SK-N-SH (cell line): Measurements from ENCODE around the gene TANC1. TPM values are rescaled to one million over a fixed set of nuclear protein-coding genes. Genes with fewer than 3 reads are reported as not detected.

Source experiments
- CTCF ChIA-PET: fragments of 300-600, 350-600 bp; formaldehyde crosslinking; extraction: SDS; loops from one replicate; lab custom pipeline; 2021; lab: Yijun Ruan, JAX
- POLR2A ChIA-PET: fragments of 350-600 bp; sonication (Branson Sonifier 250); formaldehyde crosslinking; extraction: SDS; loops from one replicate; lab custom pipeline; 2020; ENCODE audit warnings: antibody characterized with exemption, inconsistent platforms; lab: Yijun Ruan, JAX
- DNase-seq: peaks from one replicate; pipeline ENCODE4 v3.0.0; 2012
- H2AFZ ChIP-seq: fragments of 200-600 bp; sonication (generic); 2 replicates; pipeline ENCODE4 v1.8.1; 2016; ENCODE audit warnings: antibody characterized with exemption, mild to moderate bottlenecking, low read depth
- H3F3A ChIP-seq: fragments of 200-600 bp; sonication (generic); replicated peaks from 2 replicates; pipeline ENCODE3; 2016; ENCODE audit warnings: antibody characterized with exemption, mild to moderate bottlenecking; ENCODE audit not compliant: insufficient read depth
- H3K27ac ChIP-seq, 2 experiments: fragments of 200-500 bp in 1 of 2; fragments of 200-600 bp in 1 of 2; sonication (Bioruptor generic) in 1 of 2; sonication (generic), shearing (Covaris generic) in 1 of 2; 2 replicates each; pipeline versions ENCODE4 v1.5.1 to v1.6.1; 2014 to 2016; ENCODE audit warnings: low read depth in 2 of 2, inconsistent platforms in 1 of 2, low read length in 1 of 2, mild to moderate bottlenecking in 1 of 2, mixed read lengths in 1 of 2
- H3K27me3 ChIP-seq: fragments of 200-600 bp; sonication (generic), shearing (Covaris generic); 2 replicates; pipeline ENCODE4 v1.6.1; 2016; ENCODE audit warnings: mixed run types; ENCODE audit not compliant: insufficient read depth
- H3K36me3 ChIP-seq, 2 experiments: fragments of 200-500 bp in 1 of 2; fragments of 200-600 bp in 1 of 2; sonication (Bioruptor generic) in 1 of 2; sonication (generic) in 1 of 2; replicated peaks in 1 of 2; 2 replicates each; pipeline versions ENCODE3 to v1.5.1; 2014 to 2016; ENCODE audit warnings: low read length in 1 of 2, mild to moderate bottlenecking in 1 of 2; ENCODE audit not compliant: insufficient read depth in 2 of 2, control insufficient read depth in 1 of 2
- H3K4me1 ChIP-seq, 2 experiments: fragments of 200-500 bp in 1 of 2; fragments of 200-600 bp in 1 of 2; sonication (Bioruptor generic) in 1 of 2; sonication (generic), shearing (Covaris generic) in 1 of 2; 2 replicates each; pipeline versions ENCODE4 v1.5.1 to v1.6.1; 2014 to 2016; ENCODE audit warnings: low read depth in 1 of 2, low read length in 1 of 2, mixed run types in 1 of 2; ENCODE audit not compliant: insufficient read depth in 2 of 2, control insufficient read depth in 1 of 2
- H3K4me2 ChIP-seq: fragments of 200-600 bp; sonication (generic), shearing (Covaris generic); 2 replicates; pipeline ENCODE4 v1.6.1; 2017; ENCODE audit warnings: mixed run types
- H3K4me3 ChIP-seq, 2 experiments: fragments of 200-500 bp in 1 of 2; fragments of 200-600 bp in 1 of 2; sonication (Bioruptor generic) in 1 of 2; sonication (generic), shearing (Covaris generic) in 1 of 2; 2 replicates each; pipeline versions ENCODE4 v1.5.1 to v1.8.1; 2014 to 2016; ENCODE audit warnings: low read depth in 2 of 2, inconsistent platforms in 1 of 2, low read length in 1 of 2, mild to moderate bottlenecking in 1 of 2, mixed read lengths in 1 of 2, moderate library complexity in 1 of 2
- H3K79me2 ChIP-seq: fragments of 200-600 bp; sonication (generic); 2 replicates; pipeline ENCODE4 v1.8.1; 2017; ENCODE audit warnings: mild to moderate bottlenecking; ENCODE audit not compliant: insufficient read depth
- H3K9ac ChIP-seq: fragments of 200-600 bp; sonication (generic); 2 replicates; pipeline ENCODE4 v1.6.1; 2017; ENCODE audit warnings: mixed run types
- H3K9me2 ChIP-seq: fragments of 200-600 bp; sonication (generic); 2 replicates; pipeline ENCODE4 v1.6.1; 2017; ENCODE audit warnings: mixed run types
- H3K9me3 ChIP-seq: fragments of 200-600 bp; sonication (generic); 2 replicates; pipeline ENCODE4 v1.6.1; 2017; ENCODE audit warnings: mixed run types, mild to moderate bottlenecking, moderate library complexity
- H4K20me1 ChIP-seq: fragments of 200-600 bp; sonication (generic); 2 replicates; pipeline ENCODE4 v1.6.1; 2017; ENCODE audit warnings: mild to moderate bottlenecking, mixed run types; ENCODE audit not compliant: insufficient read depth
- EZH2phosphoT487 ChIP-seq: fragments of 200-600 bp; sonication (generic); IDR thresholded peaks from 2 replicates; pipeline ENCODE4 v1.6.1; 2017; ENCODE audit warnings: low read depth, mixed run types, mild to moderate bottlenecking, antibody characterized with exemption, moderate library complexity, borderline replicate concordance
- FOXJ3 ChIP-seq: sonication (generic); formaldehyde crosslinking; IDR thresholded peaks from 2 replicates; pipeline ENCODE4 v1.5.1; 2020; ENCODE audit warnings: mild to moderate bottlenecking, missing genetic modification reagents
- MEF2A ChIP-seq: IDR thresholded peaks from 2 replicates; pipeline ENCODE4 v1.4.0; 2012; ENCODE audit warnings: low read depth, borderline replicate concordance
- NFIC ChIP-seq: IDR thresholded peaks from 2 replicates; pipeline ENCODE4 v1.4.0; 2012; ENCODE audit warnings: borderline replicate concordance
- RAD21 ChIP-seq: IDR thresholded peaks from 2 replicates; pipeline ENCODE4 v1.6.1; 2012; ENCODE audit warnings: mild to moderate bottlenecking, low read length
- REST ChIP-seq: IDR thresholded peaks from 2 replicates; pipeline ENCODE4 v1.6.1; 2012; ENCODE audit warnings: mild to moderate bottlenecking, low read depth, low read length, moderate library complexity
- RFX5 ChIP-seq: IDR thresholded peaks from 2 replicates; pipeline ENCODE4 v1.6.1; 2012; ENCODE audit warnings: mild to moderate bottlenecking, improper control_type of control experiment, low read length
- RXRA ChIP-seq: IDR thresholded peaks from 2 replicates; pipeline ENCODE4 v1.4.0; 2012; ENCODE audit warnings: low read depth, mild to moderate bottlenecking, borderline replicate concordance
- SIN3A ChIP-seq: IDR thresholded peaks from 2 replicates; pipeline ENCODE4 v1.6.1; 2012; ENCODE audit warnings: low read depth, mild to moderate bottlenecking, low read length, moderate library complexity, borderline replicate concordance
- TEAD4 ChIP-seq: IDR thresholded peaks from 2 replicates; pipeline ENCODE4 v1.4.0; 2012; ENCODE audit warnings: mild to moderate bottlenecking, borderline replicate concordance; ENCODE audit not compliant: insufficient read depth
- WGBS: methylation state at CpG from one replicate; pipeline ENCODE4 v1.1.6; 2017; ENCODE audit warnings: low lambda C conversion rate; 5-methylcytosine and 5-hydroxymethylcytosine counted together
- polyA plus RNA-seq, 3 experiments: library from polyadenylated mRNA; depleted of rRNA; stranded (reverse); fragments of >200 nt; gene quantifications; 2 replicates each; pipeline ENCODE4 v1.2.3, GENCODE V29; 2012
- TF ChIP-seq, protein P1 (sequence below): IDR thresholded peaks from 2 replicates; pipeline ENCODE4 v1.4.0; 2012; ENCODE audit warnings: low read depth, borderline replicate concordance
- TF ChIP-seq, protein P2 (sequence below): IDR thresholded peaks from 2 replicates; pipeline ENCODE4 v1.4.0; 2012; ENCODE audit warnings: low read depth, borderline replicate concordance
- TF ChIP-seq, protein P3 (sequence below): fragments of 200-600 bp; sonication (generic); IDR thresholded peaks from 2 replicates; pipeline ENCODE4 v1.6.1; 2017; ENCODE audit warnings: antibody characterized with exemption, mild to moderate bottlenecking, moderate library complexity
- TF ChIP-seq, protein P4 (sequence below): IDR thresholded peaks from 2 replicates; pipeline ENCODE4 v1.4.0; 2012; ENCODE audit warnings: low read depth

The TANC1 gene
- polyA plus RNA-seq, 1 of the 3 experiments (the other 2 are of a cell fraction), result 19.2 TPM

GRCh38 chr2:159101755-159102489 is 133.5 kb downstream of the TANC1 start (continued):
- no peak for TF ChIP-seq REST

DNA sequence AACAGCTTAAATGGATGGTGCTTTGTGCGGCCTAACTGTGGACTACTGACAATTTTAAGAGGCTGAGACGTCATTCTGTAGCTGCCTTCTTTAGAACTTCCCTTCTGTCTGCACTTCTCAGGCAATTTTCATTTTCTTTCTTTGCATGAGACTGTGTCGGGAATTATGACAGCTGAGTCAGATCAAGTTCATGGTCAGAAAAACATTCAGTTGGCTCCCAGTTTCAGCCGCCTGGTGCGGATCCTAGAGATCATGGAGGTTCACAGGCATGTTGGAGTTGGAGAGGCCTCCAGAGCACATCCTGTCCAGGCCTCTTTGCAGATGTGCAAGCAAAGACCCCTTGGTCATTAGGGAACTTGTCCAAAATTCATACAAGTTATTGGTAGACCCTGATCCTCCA is 135.0 kb downstream of the TANC1 start:
- no peak overlapping the region for H3K27ac ChIP-seq
- peaks cover 4 to 10% of the 10 kb centered on the region in 2 experiments for H3K36me3 ChIP-seq
- no peak overlapping the region for H3K9ac ChIP-seq
- no peak overlapping the region for H2AFZ ChIP-seq
- TF ChIP-seq REST (no peak), RXRA (no peak), RFX5 (no peak), FOXJ3 (CRISPR knock-in tag) (no peak), MEF2A (no peak), SIN3A (no peak), NFIC (no peak), TEAD4 (no peak), EZH2phosphoT487 (no peak), RAD21 (no peak)
- TF ChIP-seq, protein P1, sequence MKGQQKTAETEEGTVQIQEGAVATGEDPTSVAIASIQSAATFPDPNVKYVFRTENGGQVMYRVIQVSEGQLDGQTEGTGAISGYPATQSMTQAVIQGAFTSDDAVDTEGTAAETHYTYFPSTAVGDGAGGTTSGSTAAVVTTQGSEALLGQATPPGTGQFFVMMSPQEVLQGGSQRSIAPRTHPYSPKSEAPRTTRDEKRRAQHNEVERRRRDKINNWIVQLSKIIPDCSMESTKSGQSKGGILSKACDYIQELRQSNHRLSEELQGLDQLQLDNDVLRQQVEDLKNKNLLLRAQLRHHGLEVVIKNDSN, result no peak
- TF ChIP-seq, protein P2, sequence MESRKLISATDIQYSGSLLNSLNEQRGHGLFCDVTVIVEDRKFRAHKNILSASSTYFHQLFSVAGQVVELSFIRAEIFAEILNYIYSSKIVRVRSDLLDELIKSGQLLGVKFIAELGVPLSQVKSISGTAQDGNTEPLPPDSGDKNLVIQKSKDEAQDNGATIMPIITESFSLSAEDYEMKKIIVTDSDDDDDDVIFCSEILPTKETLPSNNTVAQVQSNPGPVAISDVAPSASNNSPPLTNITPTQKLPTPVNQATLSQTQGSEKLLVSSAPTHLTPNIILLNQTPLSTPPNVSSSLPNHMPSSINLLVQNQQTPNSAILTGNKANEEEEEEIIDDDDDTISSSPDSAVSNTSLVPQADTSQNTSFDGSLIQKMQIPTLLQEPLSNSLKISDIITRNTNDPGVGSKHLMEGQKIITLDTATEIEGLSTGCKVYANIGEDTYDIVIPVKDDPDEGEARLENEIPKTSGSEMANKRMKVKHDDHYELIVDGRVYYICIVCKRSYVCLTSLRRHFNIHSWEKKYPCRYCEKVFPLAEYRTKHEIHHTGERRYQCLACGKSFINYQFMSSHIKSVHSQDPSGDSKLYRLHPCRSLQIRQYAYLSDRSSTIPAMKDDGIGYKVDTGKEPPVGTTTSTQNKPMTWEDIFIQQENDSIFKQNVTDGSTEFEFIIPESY, result no peak
- TF ChIP-seq, protein P3, sequence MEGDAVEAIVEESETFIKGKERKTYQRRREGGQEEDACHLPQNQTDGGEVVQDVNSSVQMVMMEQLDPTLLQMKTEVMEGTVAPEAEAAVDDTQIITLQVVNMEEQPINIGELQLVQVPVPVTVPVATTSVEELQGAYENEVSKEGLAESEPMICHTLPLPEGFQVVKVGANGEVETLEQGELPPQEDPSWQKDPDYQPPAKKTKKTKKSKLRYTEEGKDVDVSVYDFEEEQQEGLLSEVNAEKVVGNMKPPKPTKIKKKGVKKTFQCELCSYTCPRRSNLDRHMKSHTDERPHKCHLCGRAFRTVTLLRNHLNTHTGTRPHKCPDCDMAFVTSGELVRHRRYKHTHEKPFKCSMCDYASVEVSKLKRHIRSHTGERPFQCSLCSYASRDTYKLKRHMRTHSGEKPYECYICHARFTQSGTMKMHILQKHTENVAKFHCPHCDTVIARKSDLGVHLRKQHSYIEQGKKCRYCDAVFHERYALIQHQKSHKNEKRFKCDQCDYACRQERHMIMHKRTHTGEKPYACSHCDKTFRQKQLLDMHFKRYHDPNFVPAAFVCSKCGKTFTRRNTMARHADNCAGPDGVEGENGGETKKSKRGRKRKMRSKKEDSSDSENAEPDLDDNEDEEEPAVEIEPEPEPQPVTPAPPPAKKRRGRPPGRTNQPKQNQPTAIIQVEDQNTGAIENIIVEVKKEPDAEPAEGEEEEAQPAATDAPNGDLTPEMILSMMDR, result no peak
- TF ChIP-seq, protein P4, sequence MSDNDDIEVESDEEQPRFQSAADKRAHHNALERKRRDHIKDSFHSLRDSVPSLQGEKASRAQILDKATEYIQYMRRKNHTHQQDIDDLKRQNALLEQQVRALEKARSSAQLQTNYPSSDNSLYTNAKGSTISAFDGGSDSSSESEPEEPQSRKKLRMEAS, result no peak
- peaks cover 17% of the 10 kb centered on the region; the same call in 1 of the 2 replicates for H3K79me2 ChIP-seq
- H4K20me1 ChIP-seq, result no peaks in the 10 kb centered on the region
- ChIA-PET POLR2A (no interaction called here), CTCF (no interaction called here)
- H3K4me3 ChIP-seq, result no peak overlapping the region
- H3F3A ChIP-seq, result peaks cover 20% of the 10 kb centered on the region
- no peaks in the 10 kb centered on the region for H3K27me3 ChIP-seq
- H3K4me1 ChIP-seq, result peaks cover 9 to 26% of the 10 kb centered on the region in 2 experiments; a peak in 3 of 4 replicates
- H3K9me2 ChIP-seq, result no peaks in the 10 kb centered on the region
- no peak overlapping the region for H3K4me2 ChIP-seq
- no peak for DNase-seq
- no peaks in the 10 kb centered on the region for H3K9me3 ChIP-seq
- WGBS, result 100% methylated on average over 3 of the region's 5 CpGs
